ENCODE data around the gene KDM8. TPM values are rescaled to one million over a fixed set of nuclear protein-coding genes. Genes with fewer than 3 reads are reported as not detected.

Gene KDM8
- total RNA-seq (2014; rRNA removed; shearing (Covaris generic)), result 3.9 and 6.0 TPM in 2 replicates

- peak; percentile 99 for DNase-seq (ENCODE audit: low spot score)
Measured at GRCh38 chr16:27203507-27204311, at the start of gene KDM8. TSS of gene KDM8 (plus strand) at chr16:27203526. CDS start at chr16:27210124, 6,598 bp downstream.

GRCh38 chr16:27154705-27155521 is 48.4 kb upstream of the KDM8 start:
- DNase-seq (ENCODE audit: low spot score), result peak; percentile 48

- no peak for DNase-seq (ENCODE audit: low spot score)
Measured at GRCh38 chr16:27156579-27156978, 46.7 kb upstream of the KDM8 start.

DNA sequence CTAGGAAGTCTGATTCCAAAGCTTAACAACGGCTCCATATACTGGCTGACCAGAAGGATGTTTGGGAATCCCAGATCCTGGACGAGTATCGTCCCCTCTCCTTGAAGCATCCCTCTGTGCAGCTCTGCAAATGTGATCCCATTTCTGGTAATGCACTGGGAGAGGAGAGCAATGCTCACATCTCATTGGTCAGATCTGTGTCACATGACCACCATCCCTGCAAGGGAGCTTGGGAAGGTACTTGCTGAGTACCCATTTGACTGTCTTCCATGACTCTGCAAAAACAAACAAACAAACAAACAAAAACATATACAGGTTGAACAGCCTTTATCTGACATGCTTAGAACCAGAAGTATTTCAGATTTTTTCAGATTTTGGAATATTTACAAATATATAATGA is 41.9 kb upstream of the KDM8 start:
- no peak for DNase-seq (ENCODE audit: low spot score)

DNA sequence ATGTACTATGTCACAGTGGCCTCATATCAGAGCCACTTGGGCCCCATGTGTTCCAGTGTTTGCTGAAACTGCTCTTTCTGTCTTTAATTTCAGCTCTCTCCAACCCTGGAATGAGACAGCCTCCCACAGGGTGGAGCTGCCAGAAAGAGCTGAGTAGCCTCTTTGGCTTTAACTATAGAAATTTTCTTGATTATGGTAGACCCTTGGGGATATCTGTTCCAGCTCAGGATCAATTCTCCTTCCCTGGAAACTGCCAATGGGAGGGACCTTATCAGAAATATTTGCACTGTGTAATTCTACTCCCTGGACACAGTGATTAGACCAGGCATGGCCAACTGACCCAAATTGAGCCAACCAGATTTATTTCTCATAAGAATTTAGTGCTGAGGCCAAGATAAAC is 39.0 kb upstream of the KDM8 start:
- DNase-seq (ENCODE audit: low spot score), result no peak

DNA sequence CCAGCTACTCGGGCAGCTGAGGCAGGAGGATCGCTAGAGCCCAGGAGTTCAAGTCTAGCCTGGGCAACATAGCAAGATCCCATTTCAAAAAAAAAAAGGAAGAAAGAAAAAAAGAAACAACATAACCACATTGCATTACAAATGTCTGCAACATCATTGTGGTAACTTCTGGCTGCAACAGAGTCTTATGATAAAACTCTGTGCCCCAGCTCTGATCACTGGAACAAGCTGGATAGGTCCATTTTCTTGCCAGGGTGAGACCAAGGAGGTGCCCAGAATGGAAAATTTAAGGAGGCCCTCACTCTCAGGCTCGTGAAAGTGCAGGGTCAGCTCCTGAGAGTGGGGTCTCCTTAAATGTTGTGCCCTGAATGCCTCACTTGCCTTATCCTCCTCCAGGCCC is 37.8 kb upstream of the KDM8 start:
- no peak for DNase-seq (ENCODE audit: low spot score)

DNA sequence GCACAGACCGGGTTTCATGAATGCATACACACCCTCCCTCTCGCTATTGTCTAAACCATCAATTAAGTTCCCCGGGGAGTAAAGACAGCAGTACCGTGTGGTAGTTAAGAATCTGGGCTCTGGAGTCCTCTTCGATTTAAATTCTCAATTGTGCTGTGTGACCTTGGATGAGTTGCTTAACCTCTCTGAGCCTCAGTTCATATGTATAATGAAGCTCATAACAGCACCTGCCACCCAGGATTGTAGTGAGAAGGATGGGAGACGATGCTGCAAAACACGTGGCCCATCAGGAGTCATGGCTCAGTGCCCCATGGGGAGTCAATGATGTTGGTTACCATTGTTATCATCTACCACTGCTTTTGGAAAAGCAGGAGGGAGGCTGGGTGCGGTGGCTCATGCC is 34.5 kb upstream of the KDM8 start:
- no peak for DNase-seq (ENCODE audit: low spot score)

DNA sequence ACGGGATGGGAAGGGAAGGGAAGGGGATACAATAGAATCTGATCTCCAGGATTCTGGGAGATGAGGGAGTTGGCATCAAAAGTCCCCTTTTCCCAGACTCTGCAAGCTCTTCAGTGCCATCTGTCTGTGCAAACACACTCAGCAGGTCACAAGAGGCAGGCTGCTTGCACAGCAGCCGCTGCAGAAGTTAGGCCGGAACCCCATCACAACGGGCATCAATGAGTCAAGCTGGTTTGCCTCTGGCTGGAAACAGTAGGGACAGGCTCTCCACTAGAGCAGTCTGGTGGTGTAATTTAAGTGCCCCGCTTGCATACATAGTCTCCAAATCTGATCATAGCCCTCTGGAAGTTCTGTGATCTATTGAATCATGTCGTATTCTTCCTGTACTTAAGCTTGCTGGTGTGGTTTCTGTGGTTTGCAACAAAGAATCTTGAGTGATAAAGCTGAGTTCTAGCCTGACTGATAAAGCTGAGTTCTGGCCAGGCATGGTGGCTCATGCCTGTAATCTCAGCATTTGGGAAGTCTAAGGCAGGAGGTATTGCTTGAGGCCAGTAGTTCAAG is 33.7 kb upstream of the KDM8 start:
- DNase-seq (ENCODE audit: low spot score), result peak; percentile 48

GRCh38 chr16:27171584-27171983 is 31.7 kb upstream of the KDM8 start:
- DNase-seq (ENCODE audit: low spot score), result no peak

DNA sequence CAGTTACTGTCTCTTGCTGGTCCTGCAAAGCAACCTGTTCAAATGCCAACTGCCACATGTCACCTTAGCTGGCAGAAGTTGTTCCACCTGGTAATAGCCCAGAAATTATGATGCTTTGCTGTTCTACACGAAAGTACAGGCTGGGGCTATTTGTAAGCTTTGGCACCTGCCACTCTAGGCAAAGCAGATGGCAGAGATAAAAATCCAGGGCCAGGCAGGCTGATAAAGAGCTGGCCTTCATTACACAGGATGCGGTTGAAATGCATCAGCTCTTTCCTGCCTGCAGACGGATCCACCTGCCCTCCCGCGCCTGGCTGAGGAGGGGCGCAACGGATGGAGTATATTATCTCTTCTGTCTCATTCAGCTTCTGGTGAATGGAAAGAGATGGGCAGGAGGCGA is 29.3 kb upstream of the KDM8 start:
- no peak for DNase-seq (ENCODE audit: low spot score)

DNA sequence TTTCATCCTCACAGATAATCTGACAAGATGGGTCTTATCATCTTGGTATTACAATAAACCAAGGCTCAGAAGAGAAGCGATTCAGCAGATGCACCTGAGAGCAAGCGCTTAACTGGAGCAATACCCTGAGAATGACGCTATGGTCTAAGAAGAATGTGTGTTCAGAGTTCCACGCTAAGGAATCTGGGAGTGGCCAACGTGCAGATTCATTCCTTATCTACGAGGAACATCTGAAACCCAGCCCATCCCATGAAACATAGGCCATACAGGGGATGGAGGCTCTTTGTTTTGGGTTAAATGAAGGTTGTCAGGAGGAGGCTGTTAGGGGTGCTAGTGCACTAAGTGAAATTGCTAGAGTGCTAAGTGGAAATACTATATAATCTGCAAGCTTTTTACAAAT is 28.5 kb upstream of the KDM8 start:
- DNase-seq (ENCODE audit: low spot score), result no peak

GRCh38 chr16:27175888-27176287 is 27.4 kb upstream of the KDM8 start:
- no peak for DNase-seq (ENCODE audit: low spot score)

DNA sequence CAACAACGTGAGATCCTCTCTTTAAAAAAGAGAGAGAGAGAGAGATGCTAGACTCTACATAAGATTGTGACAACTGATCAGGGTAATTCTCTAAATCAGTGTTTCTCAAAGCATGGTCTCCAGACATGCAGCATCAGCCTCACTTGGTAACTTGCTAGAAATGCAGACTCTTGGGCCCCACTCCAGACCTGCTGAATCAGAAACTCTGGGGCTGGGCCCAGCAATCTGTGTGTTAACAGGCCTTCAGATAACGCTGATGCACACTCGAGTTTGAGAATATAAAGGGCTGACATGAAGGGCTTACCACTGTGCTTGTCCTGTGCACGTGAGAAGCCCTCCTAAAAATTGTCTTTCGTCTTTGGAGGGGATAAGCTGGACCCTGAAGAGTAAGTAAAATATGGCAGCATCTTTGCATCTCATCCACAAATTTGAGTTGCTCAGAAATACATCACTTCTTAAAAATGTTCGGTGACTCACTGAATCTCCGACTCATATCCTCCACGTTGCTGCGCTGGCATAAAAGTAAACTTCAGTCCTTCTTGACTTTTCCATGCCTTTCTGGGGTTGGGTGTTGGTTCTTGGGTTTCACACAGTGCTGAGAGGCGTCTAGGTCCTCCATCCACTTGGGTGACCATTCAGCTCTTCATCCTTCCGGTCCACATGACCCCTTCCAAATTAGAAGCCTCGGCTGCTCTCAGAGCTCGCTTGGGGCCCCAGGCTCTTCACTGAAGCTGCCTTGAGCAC is 26.1 kb upstream of the KDM8 start:
- DNase-seq (ENCODE audit: low spot score), result no peak

DNA sequence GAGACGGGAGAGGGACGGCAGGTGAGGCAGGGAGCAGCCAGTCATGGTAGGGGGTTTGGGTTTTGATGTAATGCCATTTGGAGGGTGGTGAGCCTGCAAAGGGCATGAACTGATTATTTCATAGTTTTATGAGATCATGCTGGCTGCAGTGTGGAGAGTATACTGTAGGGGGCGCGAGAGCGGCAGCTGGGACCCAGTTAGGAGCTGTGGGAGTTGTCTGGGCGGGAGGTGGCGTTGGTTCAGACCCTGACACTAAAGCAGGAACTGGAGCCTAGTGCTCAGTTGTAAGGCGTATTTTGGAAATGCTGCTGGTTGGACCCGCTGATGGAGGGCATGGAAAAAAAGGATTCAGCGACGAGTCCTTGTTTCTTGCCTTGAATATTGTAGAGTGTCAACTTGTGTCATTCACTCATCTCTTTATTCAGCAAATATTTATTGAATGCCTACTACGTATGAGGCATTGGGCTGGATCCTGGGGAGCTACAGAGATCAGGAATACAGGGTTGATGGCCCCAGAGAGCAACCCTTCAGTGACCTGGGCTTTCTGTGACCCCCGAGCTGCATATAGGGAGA is 23.7 kb upstream of the KDM8 start:
- peak; percentile 73 for DNase-seq (ENCODE audit: low spot score)

GRCh38 chr16:27181019-27181790 is 22.1 kb upstream of the KDM8 start:
- DNase-seq (ENCODE audit: low spot score), result no peak

GRCh38 chr16:27182906-27183405 is 20.4 kb upstream of the KDM8 start:
- DNase-seq (ENCODE audit: low spot score), result no peak

DNA sequence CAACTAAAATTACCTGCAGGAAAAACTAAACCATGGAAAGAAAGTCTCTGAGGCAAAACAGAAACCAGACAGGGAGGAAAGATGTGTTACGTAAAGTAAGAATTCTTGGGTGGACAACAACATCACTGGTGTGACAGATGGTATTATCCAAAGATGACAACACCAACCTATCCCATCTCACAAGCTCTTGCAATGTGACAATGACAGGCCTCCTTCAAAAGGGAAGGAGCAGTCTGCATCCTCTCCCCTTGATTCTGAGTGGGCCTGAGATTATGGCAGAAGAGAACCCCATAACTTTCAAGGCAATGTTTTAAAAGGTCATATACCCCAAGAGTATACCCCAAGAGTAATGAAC is 17.6 kb upstream of the KDM8 start:
- DNase-seq (ENCODE audit: low spot score), result no peak

GRCh38 chr16:27188633-27189032 is 14.7 kb upstream of the KDM8 start:
- DNase-seq (ENCODE audit: low spot score), result no peak

GRCh38 chr16:27189335-27189972 is 13.9 kb upstream of the KDM8 start:
- no peak for DNase-seq (ENCODE audit: low spot score)

DNA sequence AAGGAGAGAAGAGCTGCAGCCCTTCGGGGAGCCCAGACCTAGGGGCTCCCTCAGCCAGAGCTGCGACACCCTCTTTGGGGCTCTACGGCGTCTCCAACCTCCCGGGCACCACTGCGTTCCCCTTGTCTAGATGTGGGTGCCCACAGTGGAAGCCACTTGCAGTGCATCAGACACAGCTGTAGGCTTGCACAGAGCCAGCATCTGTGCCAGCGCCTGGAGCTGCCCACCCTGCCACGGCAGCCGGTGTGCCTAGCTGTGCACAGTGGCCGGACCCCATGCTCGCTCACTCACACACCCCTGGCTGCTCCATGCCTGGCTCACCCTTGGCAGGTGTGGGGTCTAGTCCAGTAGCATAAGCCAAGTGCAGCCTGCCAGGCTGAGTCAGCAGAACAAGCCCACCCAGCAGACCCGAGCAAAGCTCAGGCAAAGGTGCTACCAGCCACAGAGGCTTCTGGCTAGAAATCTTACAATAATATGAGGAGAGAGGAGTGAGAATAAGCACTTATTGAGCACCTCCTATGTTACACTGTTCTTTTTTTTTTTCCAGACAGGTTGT is 12.9 kb upstream of the KDM8 start:
- no peak for DNase-seq (ENCODE audit: low spot score)

Measured in HT-29 (cell line).